SK-N-SH (cell line): ENCODE data around the gene MED27.

Experiments used
- FOXM1 ChIP-seq: IDR thresholded peaks from 2 replicates; pipeline ENCODE4 v1.4.0; 2012; ENCODE audit warnings: low read depth, mild to moderate bottlenecking
- POLR2AphosphoS5 ChIP-seq: IDR thresholded peaks from 2 replicates; pipeline ENCODE4 v1.6.1; 2012; ENCODE audit warnings: low read depth, low read length
- RAD21 ChIP-seq: IDR thresholded peaks from 2 replicates; pipeline ENCODE4 v1.6.1; 2012; ENCODE audit warnings: mild to moderate bottlenecking, low read length
- SIN3A ChIP-seq: IDR thresholded peaks from 2 replicates; pipeline ENCODE4 v1.6.1; 2012; ENCODE audit warnings: low read depth, mild to moderate bottlenecking, low read length, moderate library complexity, borderline replicate concordance
- TF ChIP-seq, protein P1 (sequence below): fragments of 200-600 bp; sonication (generic); IDR thresholded peaks from 2 replicates; pipeline ENCODE4 v1.6.1; 2017; ENCODE audit warnings: antibody characterized with exemption, mild to moderate bottlenecking, moderate library complexity
- TF ChIP-seq, protein P2 (sequence below): IDR thresholded peaks from 2 replicates; pipeline ENCODE4 v1.6.1; 2012; ENCODE audit warnings: mild to moderate bottlenecking, low read depth, low read length, moderate library complexity

DNA sequence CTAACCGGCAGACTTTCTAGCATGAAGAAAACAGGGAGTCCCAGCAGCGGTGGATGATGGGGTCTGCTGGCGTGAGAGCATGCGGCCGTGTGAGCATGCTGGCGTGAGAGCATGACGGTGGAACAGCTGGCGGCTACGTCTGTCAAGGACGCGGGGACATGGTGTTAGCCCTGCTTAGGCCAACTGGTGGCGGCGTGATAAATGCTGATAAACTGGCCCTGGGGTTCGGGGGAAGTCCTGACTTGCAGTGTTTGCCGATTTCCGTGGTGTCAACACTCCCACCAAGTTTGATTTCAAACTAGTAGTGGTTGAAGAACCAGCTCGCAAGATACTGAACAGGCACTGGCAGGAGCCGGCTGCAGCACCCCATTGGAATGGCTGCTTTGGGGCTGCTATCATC, 217.4 kb downstream of the MED27 start:
- TF ChIP-seq FOXM1: no peak
- TF ChIP-seq, protein P1, sequence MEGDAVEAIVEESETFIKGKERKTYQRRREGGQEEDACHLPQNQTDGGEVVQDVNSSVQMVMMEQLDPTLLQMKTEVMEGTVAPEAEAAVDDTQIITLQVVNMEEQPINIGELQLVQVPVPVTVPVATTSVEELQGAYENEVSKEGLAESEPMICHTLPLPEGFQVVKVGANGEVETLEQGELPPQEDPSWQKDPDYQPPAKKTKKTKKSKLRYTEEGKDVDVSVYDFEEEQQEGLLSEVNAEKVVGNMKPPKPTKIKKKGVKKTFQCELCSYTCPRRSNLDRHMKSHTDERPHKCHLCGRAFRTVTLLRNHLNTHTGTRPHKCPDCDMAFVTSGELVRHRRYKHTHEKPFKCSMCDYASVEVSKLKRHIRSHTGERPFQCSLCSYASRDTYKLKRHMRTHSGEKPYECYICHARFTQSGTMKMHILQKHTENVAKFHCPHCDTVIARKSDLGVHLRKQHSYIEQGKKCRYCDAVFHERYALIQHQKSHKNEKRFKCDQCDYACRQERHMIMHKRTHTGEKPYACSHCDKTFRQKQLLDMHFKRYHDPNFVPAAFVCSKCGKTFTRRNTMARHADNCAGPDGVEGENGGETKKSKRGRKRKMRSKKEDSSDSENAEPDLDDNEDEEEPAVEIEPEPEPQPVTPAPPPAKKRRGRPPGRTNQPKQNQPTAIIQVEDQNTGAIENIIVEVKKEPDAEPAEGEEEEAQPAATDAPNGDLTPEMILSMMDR: no peak
- TF ChIP-seq, protein P2, sequence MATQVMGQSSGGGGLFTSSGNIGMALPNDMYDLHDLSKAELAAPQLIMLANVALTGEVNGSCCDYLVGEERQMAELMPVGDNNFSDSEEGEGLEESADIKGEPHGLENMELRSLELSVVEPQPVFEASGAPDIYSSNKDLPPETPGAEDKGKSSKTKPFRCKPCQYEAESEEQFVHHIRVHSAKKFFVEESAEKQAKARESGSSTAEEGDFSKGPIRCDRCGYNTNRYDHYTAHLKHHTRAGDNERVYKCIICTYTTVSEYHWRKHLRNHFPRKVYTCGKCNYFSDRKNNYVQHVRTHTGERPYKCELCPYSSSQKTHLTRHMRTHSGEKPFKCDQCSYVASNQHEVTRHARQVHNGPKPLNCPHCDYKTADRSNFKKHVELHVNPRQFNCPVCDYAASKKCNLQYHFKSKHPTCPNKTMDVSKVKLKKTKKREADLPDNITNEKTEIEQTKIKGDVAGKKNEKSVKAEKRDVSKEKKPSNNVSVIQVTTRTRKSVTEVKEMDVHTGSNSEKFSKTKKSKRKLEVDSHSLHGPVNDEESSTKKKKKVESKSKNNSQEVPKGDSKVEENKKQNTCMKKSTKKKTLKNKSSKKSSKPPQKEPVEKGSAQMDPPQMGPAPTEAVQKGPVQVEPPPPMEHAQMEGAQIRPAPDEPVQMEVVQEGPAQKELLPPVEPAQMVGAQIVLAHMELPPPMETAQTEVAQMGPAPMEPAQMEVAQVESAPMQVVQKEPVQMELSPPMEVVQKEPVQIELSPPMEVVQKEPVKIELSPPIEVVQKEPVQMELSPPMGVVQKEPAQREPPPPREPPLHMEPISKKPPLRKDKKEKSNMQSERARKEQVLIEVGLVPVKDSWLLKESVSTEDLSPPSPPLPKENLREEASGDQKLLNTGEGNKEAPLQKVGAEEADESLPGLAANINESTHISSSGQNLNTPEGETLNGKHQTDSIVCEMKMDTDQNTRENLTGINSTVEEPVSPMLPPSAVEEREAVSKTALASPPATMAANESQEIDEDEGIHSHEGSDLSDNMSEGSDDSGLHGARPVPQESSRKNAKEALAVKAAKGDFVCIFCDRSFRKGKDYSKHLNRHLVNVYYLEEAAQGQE: no peak
- TF ChIP-seq SIN3A: no peak
- TF ChIP-seq RAD21: no peak
- no peak for TF ChIP-seq POLR2AphosphoS5
